Measurements from ENCODE around the gene SSTR5.

DNA sequence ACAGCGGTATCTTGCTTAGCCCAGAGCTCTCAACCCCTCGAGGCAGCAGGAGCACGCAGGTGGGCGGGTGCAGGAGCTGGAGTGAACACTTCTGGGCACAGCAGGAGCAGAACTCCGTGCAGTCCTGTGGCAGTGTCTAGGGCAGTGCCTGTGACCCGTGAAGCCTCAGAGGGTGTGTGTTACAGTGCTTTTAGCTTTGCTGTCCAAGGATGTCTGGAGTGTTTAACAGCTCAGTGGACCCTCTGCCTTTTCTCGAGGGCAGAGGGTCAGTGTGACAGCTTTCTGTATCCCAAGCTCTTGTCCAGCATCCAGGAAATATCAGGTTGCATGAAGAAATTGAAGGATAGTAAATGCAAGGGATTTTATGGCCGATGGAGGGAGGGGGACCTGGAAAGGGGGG is 16.4 kb upstream of the SSTR5 start:
- TF ChIP-seq, protein P1, sequence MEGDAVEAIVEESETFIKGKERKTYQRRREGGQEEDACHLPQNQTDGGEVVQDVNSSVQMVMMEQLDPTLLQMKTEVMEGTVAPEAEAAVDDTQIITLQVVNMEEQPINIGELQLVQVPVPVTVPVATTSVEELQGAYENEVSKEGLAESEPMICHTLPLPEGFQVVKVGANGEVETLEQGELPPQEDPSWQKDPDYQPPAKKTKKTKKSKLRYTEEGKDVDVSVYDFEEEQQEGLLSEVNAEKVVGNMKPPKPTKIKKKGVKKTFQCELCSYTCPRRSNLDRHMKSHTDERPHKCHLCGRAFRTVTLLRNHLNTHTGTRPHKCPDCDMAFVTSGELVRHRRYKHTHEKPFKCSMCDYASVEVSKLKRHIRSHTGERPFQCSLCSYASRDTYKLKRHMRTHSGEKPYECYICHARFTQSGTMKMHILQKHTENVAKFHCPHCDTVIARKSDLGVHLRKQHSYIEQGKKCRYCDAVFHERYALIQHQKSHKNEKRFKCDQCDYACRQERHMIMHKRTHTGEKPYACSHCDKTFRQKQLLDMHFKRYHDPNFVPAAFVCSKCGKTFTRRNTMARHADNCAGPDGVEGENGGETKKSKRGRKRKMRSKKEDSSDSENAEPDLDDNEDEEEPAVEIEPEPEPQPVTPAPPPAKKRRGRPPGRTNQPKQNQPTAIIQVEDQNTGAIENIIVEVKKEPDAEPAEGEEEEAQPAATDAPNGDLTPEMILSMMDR (IDR thresholded peaks at IDR 0.05) = no peak
- no peak for TF ChIP-seq POLR2A (IDR thresholded peaks at IDR 0.05)
